GM12864 (cell line): Measurements from ENCODE around the gene SLX4IP.

Source experiments
- DNase-seq: peaks from one replicate; pipeline ENCODE4 v3.0.0-alpha.2; 2011; ENCODE audit warnings: low read depth
- H3K4me3 ChIP-seq: 2 replicates; pipeline ENCODE4 v1.5.1; 2011; ENCODE audit warnings: mild to moderate bottlenecking, low read depth, low read length, control low read depth
- CTCF ChIP-seq: IDR thresholded peaks from 2 replicates; pipeline ENCODE4 v1.5.1; 2011; ENCODE audit warnings: low read depth, mild to moderate bottlenecking, moderate library complexity, low read length, control low read depth, inconsistent platforms; ENCODE audit errors: missing control alignments

Gene SLX4IP

GRCh38 chr20:10658876-10659632 lies 223.9 kb downstream of the SLX4IP start:
- H3K4me3 ChIP-seq: no peak overlapping the region
- no peak for TF ChIP-seq CTCF
- DNase-seq: no peak

GRCh38 chr20:10659651-10660601 lies 224.8 kb downstream of the SLX4IP start:
- H3K4me3 ChIP-seq: no peak overlapping the region
- no peak for TF ChIP-seq CTCF
- no peak for DNase-seq

- TF ChIP-seq CTCF: no peak
- DNase-seq: no peak
- no peak overlapping the region for H3K4me3 ChIP-seq
These were observed 225.6 kb downstream of the SLX4IP start for GRCh38 chr20:10660661-10661060.

GRCh38 chr20:10661261-10661660 lies 226.2 kb downstream of the SLX4IP start:
- DNase-seq: no peak
- no peak for TF ChIP-seq CTCF
- no peak overlapping the region for H3K4me3 ChIP-seq

- no peak for DNase-seq
- no peak overlapping the region for H3K4me3 ChIP-seq
- no peak for TF ChIP-seq CTCF
These were observed 227.0 kb downstream of the SLX4IP start for GRCh38 chr20:10662151-10662550.

GRCh38 chr20:10662661-10663458 lies 227.8 kb downstream of the SLX4IP start:
- TF ChIP-seq CTCF: no peak
- DNase-seq: no peak
- H3K4me3 ChIP-seq: no peak overlapping the region
